HG02870 (cell line): ENCODE results near the gene PIH1D1.
A peak's percentile ranks its signal among the peaks of the same experiment; 100 is the strongest.
"Not testable (repeated sequence)": the region's sequence is repeated elsewhere in the genome, so short reads cannot be mapped to it uniquely, and the experiment has no call there.

Experiments
- ATAC-seq: cut with Tn5 transposase; IDR thresholded peaks from one replicate; pipeline ENCODE4 v1.9.1; 2021; ENCODE audit warnings: mild to moderate bottlenecking, moderate library complexity; ENCODE audit not compliant: unreplicated experiment

Gene PIH1D1

DNA sequence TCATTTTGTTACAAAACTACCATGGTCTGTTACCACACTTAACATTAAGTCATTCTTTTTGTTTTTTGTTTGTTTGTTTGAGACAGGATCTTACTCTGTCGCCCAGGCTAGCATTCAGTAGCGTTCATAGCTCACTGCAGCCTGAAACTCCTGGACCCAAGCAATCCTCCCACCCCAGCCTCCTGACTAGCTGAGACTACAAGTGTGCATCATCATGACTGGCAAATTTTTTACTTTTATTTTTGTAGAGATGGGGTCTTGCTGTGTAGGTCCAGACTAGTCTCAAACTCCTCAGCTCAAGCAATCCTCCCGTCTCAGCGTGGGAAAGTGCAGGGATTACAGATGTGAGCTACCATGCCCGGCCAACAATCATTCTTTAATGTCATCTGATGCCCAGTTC is 4.7 kb upstream of the PIH1D1 start:
- no peak for ATAC-seq

GRCh38 chr19:49455773-49456172 is 4.2 kb upstream of the PIH1D1 start:
- ATAC-seq = no peak

DNA sequence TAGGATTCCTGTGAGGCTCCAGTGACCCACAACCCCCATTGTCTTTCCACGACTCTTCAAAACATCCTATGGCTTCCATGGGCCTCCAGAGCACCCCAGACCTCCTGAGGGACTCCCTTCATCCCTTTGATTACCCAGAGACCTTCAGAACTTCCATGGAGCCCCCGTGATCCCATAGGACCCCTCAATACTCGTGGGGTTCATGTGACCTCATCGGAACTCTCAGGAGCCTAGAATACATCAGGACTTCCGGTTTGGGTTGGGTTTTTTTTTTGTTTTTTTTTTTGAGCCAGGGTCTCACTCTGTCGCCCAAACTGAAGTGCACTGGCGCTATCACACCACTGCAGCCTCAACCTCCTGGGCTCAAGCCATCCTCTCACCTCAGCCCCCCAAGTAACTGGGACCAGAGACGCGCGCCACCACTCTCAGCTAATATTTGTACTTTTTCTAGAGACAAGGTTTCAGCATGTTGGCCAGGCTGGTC is 2.2 kb upstream of the PIH1D1 start:
- ATAC-seq = no peak

DNA sequence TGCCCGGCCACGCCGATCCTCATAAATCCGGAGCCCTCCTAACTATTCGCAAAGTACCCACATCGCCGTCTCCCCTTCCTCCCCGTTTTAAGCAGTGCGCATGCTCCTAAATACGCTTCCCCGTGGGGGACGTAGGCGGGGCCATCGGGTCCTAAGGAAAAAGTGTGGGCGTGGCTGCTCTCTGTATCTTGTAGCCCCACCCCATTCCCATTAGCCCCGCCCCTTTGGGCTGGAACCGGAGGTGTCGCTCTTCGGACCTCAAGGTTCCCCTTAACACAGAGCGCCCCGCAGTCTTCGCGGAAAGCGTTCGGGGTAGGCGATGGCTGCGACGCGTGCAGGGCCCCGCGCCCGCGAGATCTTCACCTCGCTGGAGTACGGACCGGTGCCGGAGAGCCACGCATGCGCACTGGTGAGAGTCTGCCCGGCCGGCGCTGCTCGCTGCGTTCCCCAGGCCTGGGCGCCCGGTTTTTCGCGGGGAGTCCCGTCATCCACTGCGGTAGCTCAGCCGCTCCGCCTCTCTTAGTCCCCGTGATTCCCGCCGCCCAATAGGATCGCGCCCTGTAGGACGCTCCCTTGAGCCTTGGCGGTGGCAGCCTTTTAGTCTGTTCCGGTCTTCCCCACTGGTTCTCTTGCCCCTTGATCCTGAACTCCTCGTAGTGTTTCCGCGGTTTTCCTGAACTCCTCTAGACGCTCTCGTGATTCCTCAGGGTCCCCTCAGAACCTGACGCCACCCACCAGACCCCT is 1.6 kb upstream of the PIH1D1 start, which contains the start of gene ALDH16A1:
TSS of gene ALDH16A1 (plus strand) at position 213 of the 744 bp plus-strand sequence. CDS start at position 320, 107 bp downstream.
- ATAC-seq = peak; percentile 79

DNA sequence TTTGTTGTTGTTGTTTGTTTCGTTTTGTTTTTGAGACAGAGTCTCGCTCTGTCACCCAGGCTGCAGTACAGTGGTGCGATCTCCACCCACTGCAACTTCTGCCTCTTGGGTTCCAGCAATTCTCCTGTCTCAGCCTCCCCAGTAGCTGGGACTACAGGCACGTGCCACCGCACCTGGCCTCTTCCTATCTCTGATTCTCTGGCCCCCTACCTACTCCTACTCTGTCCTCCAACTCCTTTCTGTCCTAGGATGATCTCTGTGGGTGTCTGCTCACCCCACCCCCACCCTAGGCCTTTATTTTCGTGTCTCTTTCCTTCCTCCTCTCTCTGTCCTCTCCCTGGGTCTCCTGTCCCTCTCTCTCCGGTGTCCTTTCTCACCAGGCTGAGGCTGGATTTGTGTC is 1.2 kb downstream of the PIH1D1 start:
- ATAC-seq = no peak

DNA sequence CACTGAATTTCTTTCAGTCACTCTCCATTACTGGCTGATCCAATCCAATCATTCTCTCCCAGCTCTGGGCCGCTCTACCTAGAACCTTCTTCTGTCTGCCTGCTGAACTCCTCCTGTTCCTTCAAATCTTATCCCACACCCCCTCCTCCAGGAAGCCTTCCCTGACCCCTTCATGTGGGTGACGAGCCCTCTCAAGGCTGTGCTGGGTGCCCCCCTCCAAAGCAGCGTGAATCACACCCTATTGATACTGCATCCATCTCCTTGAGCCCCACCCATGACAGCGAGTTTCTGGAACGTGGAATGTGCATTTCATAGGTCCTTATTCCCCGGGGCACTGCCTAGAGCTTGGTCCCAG is 3.2 kb downstream of the PIH1D1 start:
- ATAC-seq = no peak

- ATAC-seq = no peak
These were observed 3.9 kb downstream of the PIH1D1 start for GRCh38 chr19:49447485-49448431.

- ATAC-seq = no peak
These were observed 5.6 kb downstream of the PIH1D1 start for GRCh38 chr19:49445997-49446396.

DNA sequence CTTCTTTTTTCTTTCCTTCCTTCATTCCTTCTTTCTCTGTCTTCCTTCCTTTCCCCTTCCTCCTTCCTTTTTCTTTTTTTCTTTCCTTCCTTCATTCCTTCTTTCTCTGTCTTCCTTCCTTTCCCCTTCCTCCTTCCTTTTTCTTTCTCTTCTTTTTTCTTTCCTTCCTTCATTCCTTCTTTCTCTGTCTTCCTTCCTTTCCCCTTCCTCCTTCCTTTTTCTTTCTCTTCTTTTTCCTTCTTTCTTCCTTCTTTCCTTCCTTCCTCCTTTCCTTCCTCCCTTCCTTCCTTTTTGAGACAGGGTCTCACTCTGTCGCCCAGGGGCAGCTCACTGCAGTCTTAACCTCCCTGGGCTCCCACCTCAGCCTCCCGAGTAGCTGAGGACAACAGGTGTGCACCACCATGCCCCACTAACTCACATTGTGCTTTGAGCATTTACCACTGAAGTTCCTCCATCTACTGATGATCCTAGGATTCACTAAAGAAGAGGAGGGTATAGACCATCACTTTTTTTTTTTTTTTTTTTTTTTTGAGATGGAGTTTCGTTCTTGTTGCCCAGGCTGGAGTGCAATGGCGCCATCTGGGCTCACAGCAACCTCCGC is 7.4 kb downstream of the PIH1D1 start:
- not testable (repeated sequence) for ATAC-seq

- ATAC-seq = peak; percentile 72
These were observed 8.1 kb downstream of the PIH1D1 start for GRCh38 chr19:49443366-49444099.

DNA sequence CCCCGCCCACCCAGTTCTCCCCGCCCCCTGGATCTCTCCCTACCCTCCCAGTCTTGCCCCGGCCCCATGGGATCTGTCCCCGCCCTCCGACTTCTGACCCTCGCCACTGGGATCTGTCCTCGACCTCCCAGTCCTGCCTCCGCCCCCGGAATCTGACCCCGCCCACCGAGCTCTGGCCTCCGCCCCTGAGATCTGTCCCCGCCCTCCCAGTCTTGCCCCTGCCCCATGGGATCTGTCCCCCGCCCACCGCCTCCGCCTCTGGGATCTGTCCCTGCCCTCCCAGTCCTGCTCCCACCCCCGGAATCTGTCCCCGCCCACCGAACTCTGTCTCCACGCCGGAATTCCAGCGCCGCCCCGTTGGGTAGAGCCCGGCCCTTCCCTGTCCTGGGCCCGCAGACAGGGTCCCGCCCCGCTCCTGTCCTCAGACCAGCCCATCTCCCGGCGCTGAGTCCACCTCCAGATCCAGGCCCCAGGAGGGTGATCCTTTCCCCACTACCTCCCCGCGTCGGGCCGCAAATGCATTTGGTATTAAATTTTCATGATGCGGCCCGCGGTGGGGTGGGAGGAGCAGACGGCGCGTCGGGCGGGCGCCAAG is 8.7 kb downstream of the PIH1D1 start:
- peak; percentile 14 for ATAC-seq

DNA sequence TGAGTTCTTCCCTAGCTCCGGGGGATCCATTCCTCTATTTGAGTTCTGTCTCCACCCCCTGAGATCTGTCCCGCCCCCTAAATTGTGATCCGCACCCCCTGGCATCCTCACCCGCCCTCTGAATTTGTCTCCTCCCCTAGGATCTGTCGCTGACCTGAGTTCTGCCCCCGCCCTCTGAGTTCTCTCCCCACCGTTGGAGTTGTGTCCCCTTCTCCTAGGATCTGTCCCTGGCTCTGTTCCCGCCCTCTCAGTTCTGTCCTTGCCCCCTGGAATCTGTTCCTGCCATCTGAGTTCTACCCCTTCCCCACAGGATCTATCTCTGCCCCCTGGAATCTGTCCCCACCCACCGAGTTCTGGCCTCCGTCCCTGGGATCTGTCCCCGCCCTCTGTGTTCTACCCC is 9.3 kb downstream of the PIH1D1 start:
- ATAC-seq = no peak

GRCh38 chr19:49441960-49442350 is 9.7 kb downstream of the PIH1D1 start:
- ATAC-seq = no peak

DNA sequence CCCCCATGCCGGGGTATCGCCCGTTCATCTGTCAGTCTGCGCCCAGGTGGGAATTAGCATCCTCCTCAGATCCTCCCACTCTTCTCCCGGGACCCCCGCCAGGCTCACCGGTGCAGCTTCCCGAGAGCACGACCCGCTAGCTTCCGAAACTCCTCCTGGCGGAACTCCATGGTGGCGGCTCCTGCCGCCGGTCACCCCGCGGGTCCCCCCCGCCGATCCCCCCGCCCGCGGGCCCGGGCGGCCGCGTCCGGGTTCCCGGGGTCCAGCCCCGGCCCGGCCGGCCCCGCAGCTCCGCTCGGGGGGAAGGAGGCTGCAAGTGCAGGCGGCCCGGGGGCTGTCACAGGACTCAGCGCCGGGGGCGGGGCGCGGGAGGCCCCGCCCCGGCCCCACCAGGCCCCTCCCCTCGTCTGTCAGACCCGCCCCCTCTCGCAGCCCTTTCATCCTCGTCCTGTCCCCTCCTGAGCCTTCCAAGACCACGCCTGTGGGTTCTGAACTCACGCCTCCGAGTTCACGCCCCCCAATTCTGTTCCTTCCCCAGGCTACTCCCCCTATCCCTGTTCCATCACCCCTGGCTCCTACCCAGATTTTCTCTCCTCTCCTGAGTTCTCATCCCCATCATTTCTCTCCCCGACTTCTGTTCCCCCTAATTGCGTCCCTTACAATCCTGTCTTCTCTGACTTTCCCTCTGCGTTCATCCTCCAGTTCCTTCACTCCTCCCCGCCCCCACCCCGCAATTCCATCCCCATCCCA is 10.2 kb downstream of the PIH1D1 start, which contains the start of gene SLC17A7:
TSS of gene SLC17A7 (minus strand) at position 318 of the 750 bp plus-strand sequence. CDS start at position 170, 148 bp downstream.
- ATAC-seq = no peak

GRCh38 chr19:49440439-49441209 is 11.0 kb downstream of the PIH1D1 start:
- ATAC-seq = no peak

DNA sequence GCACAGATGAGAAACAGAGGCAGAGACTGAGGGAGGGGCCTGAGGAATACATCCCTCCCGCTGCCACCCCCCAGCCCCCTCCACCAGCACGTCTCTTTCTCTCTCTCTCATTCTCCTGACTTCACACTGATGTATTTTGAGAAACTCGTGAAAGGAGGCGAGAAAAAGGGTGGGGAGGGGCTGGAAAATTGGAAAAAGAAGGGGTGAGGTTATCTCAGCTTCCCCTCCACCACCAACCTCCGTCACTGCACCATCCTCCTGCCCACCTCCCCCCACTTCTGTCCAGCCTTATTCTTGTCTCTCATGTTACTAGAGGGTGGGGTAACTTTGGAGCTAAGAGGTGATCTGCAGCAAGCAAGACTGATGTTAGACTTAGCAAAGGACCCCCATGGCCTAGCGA is 11.8 kb downstream of the PIH1D1 start:
- ATAC-seq = no peak

DNA sequence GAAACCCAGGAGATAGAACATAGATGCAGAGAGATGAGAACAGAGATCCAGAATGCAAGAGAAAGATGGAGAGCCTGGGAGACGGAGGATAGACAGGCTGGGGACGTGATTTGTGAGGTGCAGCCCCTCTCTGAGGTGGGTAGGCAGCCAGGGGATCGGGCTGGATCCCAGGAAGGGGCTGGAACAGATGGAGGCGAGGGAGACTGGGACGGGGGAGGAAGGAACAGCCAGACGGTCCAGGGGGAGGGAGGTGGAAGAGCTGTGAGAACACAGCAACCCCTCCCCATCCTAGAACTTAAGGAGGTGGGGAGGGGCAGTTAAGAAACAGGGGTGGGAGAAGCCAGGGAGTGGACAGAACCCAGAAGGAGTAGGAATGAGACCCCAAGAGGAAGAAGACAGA is 13.4 kb downstream of the PIH1D1 start:
- ATAC-seq = no peak

GRCh38 chr19:49437231-49437630 is 14.4 kb downstream of the PIH1D1 start:
- ATAC-seq = no peak
